Non-pigmented ciliary epithelial cell (primary cell): ENCODE results near the gene TUFT1.
A peak's percentile ranks its signal among the peaks of the same experiment; 100 is the strongest.

Experiments used
- DNase-seq: peaks from one replicate; pipeline ENCODE4 v3.0.0-alpha.2; 2010; ENCODE audit warnings: low read depth

The TUFT1 gene

DNA sequence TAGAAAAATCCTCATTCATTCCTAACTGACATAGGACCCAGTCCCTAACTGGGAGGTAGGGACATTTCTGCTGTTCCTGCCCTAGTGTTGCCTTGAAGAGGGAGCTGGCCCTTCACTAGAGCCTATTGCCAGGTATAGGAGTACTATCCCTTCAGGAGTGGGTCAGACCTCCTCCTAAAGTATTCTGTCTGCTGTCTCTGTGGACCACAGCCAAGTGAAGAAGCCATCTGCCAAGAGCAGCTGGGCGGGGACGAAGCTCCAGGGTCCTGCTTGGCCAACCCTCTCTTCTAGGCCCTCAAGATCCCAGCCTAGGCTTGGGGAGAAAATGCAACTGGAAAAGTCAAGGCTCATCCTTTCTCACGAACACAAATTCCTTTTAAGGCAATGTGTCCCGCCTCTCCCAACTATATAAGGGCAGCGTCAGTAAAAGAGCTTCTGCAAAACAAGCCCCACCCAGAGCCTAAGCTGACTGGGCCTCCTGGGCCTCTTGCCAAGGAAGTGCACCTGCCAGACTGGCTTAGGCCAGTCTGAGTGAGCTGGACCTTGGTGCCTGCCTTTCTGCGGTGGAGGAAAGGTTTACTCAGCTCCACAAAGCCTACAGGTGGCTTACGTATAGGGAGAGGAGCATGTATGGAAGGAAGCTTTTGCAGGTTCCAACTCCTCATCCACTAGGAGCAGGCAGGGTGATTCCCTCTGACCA is 638 bp upstream of the TUFT1 start:
- peak; percentile 83 for DNase-seq

DNA sequence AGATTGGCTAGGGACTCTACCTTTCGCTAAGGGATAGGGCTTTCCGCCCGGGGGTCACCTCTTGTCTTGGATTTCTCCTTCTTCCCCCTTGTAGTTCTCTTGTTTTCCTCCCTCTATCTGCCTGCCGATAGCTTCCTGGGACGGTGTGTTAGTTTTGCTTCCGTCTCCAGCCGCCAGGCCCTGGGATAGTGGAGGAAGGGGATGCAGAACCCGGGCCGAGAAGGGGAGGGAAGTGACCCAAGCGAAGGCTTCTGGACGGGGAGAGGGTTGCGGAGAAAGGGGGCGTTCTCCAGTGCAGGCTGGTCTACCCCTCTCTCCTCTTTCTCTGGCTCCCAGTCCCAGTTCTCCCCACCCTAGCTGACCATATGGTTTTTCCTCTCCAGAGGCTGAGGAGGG is 871 bp downstream of the TUFT1 start:
- DNase-seq = no peak

DNA sequence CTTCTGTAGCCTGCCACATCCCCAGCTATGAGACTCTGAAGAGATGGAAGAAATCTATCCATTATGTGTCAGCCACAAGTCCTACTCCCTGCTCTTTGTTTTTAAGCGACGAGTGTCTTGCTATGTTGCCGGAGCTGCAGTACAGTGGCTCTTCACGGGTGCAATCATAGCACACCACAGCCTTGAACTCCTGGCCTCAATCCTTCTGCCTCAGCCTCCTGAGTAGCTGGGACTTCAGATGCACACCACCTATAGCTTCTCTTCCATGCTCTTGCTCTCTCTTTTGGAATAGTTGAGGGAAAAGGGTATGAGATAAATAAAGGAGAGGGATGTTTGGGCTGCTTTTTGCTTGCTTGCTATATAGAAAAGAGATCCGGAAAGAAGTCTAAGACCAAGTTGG is 1.6 kb downstream of the TUFT1 start:
- no peak for DNase-seq

DNA sequence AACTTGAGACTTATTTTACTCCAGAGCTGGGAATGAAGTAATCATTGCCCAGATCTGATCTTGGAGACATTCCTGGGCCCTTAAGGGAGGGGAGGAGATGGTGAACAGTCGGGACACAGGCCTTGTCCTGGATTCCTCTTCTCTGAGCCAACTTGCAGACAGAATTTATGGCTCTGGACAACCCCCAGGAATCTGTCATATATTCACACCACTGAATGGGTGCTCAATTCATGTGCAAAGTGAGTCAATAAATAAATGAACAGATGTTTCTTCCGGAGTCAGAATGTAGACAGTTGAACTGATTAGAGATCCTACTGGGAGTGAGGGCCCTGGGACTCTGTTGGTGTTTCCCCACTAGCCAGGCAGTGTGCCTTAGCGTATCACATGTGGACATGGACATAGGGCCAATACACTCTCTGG is 2.6 kb downstream of the TUFT1 start:
- DNase-seq = no peak

DNA sequence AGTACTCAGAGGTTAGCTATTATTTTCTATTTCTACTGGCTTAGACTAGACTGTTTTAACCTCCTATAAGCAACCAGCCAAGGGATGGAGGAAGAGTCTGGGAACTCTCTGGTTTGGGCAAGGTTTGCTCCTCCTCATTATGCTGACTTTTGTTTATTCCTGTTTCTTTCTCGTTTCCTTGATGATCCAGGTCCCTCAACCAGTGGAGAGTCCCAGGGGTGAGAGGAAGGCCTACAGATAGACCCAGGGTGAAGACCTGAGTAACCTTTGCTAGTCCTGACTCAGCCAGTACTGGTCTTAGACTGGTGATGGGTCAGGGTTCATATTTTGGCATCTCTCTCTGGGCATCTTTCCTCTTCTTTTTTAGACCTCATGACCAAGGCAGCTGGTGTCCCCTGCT is 5.4 kb downstream of the TUFT1 start:
- DNase-seq = no peak

DNA sequence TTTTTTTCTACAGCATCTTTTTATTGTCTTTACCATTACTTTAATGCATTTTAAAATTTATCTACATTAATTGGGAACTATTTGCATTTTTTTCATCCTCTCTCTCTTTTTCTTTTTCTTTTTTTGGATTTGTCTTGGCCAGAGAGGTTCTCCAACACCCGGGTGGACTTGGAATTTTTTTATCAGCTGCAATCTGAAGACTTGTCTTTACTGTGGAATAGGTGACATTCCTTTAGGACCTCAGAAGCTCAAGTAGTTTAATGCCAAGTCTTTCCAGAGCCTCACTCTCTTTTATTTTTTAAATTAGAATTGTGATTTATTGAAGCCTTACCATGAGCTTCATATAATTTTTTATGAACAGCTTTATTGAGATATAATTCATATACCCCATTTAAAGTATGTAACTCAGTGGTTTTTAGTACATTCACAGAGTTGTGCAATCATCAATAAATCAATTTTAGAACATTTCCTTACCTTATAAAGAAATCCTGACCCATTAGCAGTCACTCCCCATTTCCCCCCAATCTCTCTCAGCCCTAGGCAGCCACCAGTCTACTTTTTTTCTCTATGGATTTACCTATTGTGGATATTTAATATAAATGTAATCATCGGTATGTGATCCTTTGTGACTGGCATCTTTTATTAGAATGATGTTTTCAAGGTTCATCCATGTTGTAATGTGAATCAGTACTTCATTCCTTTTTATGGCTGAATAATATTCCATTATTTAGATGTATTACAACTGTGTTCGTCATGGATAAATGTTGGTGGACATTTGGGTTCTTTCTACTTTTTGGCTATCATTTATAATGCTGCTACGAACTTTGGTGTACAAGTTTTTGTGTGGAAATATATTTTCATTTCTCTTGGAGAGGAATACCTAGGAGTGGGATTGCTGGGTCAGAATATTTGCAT is 6.2 kb downstream of the TUFT1 start:
- DNase-seq = no peak

DNA sequence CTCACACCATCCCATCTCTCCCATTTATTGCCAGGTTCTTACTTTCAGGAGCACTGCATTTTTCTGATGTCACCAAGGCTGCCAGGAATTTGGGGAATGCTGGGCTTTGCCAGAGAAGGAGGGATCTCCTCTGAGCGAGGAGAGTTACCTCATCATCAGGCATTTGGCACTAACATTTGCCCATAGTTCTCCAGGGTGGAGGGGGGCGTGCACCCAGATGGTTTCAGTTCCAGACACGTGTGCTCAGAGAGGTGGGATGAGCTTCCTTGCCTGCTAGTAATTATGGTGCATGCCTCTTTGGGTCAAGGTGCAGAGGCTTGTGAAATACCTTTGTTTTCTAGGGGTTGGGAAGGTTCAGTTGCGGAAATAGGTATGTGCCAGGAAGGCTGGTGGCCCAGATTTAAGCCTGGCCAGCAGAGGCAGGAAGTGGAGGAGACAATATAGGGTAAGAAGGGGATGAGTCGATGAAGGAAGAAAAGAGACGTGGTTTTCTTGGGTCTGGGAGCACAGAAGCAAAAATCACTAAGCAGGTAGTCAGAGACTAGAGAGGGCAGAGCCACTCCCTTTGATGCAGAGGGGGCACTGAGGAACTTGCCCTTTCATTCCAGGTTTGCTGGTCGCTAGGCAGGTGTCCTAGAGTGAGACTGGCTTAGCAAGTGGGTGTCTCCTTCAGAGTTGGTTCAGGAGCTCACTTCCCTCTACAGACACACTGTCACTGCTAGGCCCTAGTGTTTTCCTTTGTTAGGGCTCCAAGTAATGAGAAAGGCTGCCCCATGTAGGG is 7.2 kb downstream of the TUFT1 start:
- no peak for DNase-seq

DNA sequence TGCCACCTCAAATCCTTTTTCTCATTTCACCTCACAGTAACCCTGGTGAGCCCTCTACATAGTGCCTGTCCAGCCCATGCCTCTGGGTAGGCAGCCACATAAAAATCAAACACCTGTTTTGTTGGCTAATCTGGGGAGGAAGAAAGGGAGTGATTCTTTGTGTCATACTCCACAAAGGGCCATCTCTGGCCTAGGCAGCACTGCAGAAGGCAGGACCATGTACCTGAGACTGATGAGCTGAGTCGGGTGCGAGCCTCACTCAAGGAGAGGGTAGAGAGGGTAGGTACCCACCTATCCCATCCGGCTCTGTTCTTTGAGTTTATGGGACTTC is 7.8 kb downstream of the TUFT1 start:
- no peak for DNase-seq

DNA sequence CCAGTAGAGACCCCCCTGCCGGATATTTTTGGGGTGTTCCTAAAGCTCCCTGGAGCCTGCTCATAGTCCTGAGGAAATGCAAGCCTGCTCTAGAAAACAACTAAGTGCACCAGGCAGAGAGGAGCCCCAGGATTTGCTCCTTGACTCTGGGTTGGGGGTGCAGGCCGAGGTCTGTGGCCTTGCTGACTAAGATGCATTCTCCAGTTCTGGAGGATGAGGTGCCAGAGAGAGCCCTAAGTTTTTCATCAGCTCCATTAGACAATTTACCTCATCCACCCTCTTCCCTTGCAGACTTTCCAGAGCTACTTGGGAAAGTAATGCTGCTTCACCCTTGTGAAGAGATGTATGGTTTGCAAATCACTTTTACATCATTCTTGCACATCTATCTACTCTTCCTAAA is 9.1 kb downstream of the TUFT1 start:
- no peak for DNase-seq

DNA sequence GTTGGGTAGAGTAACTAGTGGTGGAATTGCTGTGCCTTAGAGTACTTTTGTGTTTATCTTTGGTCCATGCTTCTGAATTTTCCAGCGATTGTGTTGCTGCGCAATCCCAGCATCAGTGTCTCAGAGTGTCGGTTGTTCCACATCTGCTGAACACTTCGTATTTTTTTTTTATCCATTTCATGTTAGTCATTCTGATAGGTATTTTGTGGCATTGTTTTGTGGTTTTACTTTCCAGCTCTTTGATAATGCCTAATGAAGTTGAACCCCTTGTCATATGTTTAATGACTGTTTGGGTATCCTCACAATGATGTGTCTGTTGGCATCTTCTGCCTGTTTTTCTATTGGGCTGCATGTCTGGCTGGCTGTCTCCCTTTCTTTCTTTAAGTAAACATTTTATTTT is 13.6 kb downstream of the TUFT1 start:
- no peak for DNase-seq

DNA sequence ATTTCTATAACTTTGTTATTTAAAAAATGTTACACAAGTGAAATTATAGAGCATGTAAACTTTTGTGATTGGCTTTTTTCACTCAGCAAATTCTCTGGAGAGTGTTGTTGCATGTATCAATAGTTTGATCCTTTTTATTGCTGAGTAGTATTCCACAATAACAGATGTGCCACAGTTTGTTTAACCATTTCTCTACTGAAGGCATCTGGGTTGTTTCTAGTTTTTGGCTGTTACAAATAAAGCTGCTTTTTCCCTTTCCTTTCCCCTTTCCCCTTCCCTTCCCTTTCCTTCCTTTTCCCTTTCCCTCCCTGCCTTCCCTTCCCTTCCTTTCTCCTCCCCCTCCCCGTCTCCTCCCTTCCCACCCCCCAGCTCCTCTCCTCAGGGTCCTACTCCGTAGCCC is 15.9 kb downstream of the TUFT1 start:
- DNase-seq = no peak

DNA sequence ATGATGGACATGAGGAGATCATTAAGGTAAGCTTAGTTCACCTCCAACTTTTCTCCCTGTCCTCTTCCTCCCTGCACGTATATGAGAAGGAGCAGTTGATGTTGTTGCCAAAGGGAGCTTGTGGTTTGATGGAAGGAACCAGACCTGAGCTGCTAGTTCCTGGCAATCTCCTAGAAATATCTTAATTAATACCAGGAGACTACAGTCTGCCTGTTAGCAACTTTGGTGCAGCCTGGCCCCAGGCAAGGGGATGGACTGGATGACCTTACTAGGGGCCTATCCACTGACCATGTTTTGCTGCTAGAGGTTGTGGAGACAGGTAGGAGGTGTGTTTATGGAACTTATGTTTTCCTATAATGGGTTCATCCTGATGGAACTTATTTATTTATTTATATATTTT is 22.6 kb downstream of the TUFT1 start:
- no peak for DNase-seq

DNA sequence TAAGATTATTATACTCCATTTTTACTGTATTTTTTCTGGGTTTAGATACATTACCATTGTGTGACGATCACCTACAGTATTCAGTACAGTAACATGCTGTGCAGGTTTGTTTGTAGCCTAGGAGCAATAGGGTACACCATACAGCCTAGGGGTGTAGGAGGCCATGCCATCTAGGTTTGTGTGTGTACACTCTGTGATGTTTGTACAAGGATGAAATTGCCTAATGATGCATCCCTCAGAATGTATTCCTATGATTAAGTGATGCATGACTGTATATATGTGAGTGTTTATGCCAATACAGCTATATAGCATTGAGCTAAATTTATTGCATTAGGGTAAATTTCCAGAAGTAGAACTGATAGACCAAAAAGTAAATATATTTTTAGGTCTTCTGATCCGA is 23.3 kb downstream of the TUFT1 start:
- no peak for DNase-seq

DNA sequence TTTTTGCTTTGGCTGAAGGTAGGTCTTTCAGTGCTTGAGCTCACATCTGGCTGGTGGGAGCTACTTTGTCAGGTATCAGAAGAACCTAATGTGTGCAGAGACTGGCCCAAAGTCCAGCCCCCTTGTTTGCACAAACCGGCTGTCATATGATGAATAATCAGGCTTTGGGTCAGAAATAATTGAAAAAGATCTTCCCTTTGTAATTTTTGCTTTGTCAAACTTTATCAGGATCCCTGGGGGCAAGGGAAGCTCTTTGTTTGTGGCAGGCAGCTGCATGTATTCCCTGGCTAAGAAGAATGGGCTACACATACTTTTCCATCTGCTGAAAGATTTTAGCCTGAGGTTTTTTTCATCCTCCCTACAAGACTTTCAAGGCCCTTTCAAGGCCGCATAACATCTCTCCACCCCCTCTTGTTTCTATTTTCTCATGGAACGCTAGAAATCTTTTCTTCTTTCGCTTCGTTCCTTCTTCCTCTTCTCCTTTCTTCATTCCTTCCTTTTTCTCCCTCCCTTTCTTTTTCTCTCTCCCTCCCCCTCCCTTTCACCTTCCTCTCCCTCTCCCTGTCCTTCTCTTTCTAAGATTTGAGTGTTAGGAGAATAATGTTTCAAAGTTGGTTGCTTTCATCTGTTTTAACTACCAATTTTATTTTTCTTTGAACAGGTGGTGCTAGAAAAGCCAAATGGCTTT is 25.5 kb downstream of the TUFT1 start:
- no peak for DNase-seq

DNA sequence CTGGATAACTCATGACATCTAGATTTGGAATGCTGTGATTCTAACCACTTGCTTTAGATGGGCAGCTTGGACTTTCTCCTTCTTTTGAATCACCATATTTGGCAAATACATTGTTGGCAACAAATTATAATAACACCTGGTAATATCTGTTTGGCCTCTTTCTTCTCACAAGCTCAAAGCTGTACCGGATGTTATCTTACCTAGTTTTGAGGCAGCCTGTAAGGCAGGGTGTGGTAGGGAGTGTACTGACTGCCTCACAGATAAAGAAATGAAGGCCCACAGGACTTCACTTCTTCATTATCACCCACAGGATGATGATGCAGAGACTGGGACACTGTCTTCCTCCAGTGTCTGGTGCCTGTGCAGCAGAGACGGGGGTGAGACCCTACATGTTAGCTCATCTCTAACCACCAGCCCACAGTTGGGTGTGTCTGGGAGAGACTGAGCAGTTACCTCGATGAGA is 28.5 kb downstream of the TUFT1 start:
- no peak for DNase-seq

DNA sequence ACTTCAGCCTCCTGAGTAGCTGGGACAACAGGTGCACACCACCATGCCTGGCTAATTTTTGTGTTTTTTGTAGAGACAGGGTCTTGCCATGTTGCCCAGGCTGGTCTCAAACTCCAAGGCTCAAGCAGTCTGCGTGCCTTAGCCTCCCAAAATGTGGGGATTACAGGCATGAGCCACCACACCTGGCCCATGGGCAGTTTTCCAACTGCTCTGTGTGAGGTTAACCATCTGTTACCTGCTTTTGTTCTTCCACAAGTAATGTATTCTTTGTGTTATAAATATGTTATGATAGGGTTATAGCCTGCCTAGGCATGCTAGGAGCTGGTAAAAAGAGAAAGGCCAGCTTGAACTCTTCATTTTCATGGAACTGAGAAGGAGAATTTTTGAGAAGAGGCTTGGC is 30.7 kb downstream of the TUFT1 start:
- no peak for DNase-seq

DNA sequence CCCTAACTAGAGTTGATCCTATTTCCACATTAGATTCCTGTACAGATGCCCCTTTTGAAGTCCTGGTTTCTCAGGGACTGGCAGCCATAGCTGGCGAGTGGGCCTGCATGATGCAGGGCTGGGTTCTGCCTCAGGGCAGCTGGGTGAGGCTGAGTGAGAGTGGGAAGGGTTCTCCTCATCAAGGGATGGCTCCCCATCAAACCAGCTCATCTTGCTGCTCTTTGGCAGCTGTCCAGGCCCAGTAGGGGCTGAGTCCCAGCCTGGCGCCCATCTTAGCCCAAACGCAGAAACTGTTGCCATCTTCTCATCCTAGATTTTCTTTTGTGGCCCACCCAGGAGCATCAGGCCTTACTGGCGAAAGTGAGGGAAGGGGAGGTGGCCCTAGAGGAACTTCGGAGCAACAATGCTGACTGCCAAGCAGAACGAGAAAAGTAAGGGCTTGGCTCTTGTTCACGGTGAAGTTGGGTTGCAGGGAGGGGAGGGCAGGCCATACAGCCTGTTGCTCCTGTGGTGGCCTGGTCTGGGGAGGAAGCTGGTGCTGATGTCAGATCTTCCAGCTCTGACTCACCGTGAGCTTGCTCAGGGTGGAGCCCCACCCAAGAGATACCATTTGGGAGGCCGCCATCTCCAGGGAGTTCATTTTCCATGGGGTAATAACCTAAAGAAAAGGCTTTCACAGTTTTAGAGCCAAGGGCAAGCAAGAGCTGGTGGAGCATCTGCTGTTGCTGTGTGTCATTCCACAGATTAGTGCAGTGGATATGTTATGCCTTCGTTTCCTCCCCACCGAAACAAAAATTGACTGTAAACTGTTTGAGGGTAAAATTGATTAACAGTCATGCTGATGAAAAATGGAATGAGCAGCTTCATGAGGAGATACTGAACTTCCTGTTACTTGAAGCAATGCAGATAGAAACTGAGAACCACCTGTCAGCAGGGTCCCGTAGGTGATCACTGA is 34.7 kb downstream of the TUFT1 start:
- no peak for DNase-seq

DNA sequence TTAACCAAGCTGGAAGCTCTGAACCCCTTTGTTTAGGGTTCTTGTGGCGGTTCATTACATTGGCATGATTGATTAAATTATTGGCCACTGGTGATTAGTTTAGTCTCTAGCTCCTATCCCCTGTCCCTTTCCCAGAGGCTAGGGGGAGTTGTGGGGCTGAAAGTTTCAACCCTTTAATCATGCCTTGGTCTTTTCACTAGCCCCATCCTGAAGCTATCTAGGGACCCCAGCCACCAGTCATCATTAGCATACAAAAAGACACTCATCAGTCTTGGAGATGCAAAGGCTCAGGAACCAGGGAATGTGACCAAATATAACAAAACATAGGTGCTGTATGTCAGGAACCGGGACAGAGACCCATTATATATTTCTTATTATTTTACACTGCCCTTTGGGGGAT is 37.1 kb downstream of the TUFT1 start:
- DNase-seq = no peak

DNA sequence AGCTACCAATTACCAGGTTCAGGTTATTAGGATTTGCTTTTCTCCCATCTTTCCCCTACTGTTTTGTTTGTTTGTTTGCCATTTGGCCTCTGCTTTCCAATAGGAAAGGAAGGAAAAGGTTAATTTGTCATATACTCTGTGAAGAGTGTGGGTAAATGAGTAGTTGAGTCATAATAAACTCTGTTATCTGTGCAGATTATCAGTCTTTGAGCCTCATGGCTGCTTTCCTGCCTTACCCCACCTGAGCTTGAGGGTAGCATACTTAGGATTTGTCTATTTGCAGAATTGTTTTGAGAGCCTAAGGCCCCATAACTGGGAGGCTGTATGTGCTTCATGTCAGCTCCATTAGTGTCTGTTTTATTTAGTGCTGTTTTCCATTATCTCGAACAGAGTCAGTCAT is 38.8 kb downstream of the TUFT1 start:
- no peak for DNase-seq

DNA sequence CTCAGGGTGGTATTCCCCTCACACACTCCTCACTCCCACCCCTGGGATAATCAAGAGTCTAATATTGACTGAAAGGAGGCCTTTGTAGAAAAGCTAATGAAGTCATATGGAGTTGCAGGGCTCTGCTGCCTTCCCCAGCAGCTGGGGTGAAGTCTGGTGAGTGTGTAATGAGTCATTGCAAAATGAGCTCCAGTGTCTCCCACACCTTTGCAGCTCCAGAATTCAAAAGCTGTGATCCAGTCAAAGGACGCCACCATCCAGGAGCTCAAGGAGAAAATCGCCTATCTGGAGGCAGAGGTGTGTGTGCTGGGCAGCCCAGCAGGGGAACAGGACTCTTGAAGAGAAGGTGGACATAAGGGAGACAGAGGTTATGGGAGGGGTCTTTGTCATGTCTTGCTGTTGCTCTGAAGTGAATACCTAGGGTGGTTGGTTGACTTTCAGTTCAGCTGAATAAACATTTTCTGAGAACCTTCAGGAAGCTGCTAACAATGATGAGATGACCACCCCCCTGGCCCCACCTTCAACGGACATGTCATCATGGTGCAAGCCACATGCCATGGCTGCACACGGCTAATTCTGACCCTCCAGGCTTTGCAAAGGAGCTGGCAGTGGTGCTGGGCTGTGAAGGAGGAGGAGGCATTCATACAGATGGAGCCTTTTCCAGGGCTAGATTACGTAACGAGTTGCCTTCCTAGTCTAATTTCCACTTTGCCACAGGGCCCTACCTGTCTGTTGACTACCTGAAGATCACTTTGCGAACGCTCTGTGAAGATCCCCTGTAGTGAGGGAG is 39.5 kb downstream of the TUFT1 start:
- peak; percentile 42 for DNase-seq
